ENCODE results near the gene CNTN4.

CNTN4 gene

GRCh38 chr3:3066378-3066777 is 967.7 kb downstream of the CNTN4 start:
- no peak for ATAC-seq (ENCODE audit: insufficient read depth, low read depth)
- Histone ChIP-seq H3K9ac (ENCODE audit: low read depth, low read length) (no peak overlapping the region), H3K4me2 (ENCODE audit: insufficient read depth, low read length) (no peak overlapping the region)

GRCh38 chr3:3066910-3067309 is 968.2 kb downstream of the CNTN4 start:
- Histone ChIP-seq H3K4me1 (ENCODE audit: insufficient read depth, low read length) (no peaks in the 10 kb centered on the region), H3K4me2 (ENCODE audit: insufficient read depth, low read length) (no peak overlapping the region), H3K27ac (ENCODE audit: low read length) (no peak overlapping the region), H3K27me3 (ENCODE audit: insufficient read depth, low read length, poor library complexity) (no peaks in the 10 kb centered on the region), H3K9me3 (ENCODE audit: insufficient read depth, low read length, severe bottlenecking) (no peaks in the 10 kb centered on the region), H3K4me3 (ENCODE audit: low read depth in 1 of 2, low read length in 2 of 2) (no peak overlapping the region), H3K9ac (ENCODE audit: low read depth, low read length) (no peak overlapping the region), H4K20me1 (ENCODE audit: insufficient read depth, low read length) (no peaks in the 10 kb centered on the region), H3K79me2 (ENCODE audit: insufficient read depth, low read length) (no peaks in the 10 kb centered on the region), H3K36me3 (ENCODE audit: insufficient read depth, low read length) (no peaks in the 10 kb centered on the region), H2AFZ (ENCODE audit: low read depth, low read length) (no peak overlapping the region)
- no peak for DNase-seq
- no peak for ATAC-seq (ENCODE audit: insufficient read depth, low read depth)
- TF ChIP-seq CTCF (IDR thresholded peaks at IDR 0.05; ENCODE audit: borderline replicate concordance, extremely low read depth, low read length, poor library complexity, severe bottlenecking), result no peak
- no peak for TF ChIP-seq EZH2 (IDR thresholded peaks at IDR 0.05; ENCODE audit: borderline replicate concordance, low read depth, low read length, severe bottlenecking)

More at GRCh38 chr3:3066378-3066777, 967.7 kb downstream of the CNTN4 start:
- Histone ChIP-seq H3K27me3 (ENCODE audit: insufficient read depth, low read length, poor library complexity) (no peaks in the 10 kb centered on the region), H3K79me2 (ENCODE audit: insufficient read depth, low read length) (no peaks in the 10 kb centered on the region), H3K4me3 (ENCODE audit: low read depth in 1 of 2, low read length in 2 of 2) (no peak overlapping the region), H2AFZ (ENCODE audit: low read depth, low read length) (no peak overlapping the region), H4K20me1 (ENCODE audit: insufficient read depth, low read length) (no peaks in the 10 kb centered on the region), H3K4me1 (ENCODE audit: insufficient read depth, low read length) (no peaks in the 10 kb centered on the region), H3K36me3 (ENCODE audit: insufficient read depth, low read length) (no peaks in the 10 kb centered on the region), H3K9me3 (ENCODE audit: insufficient read depth, low read length, severe bottlenecking) (no peaks in the 10 kb centered on the region), H3K27ac (ENCODE audit: low read length) (no peak overlapping the region)
- no peak for DNase-seq
- no peak for TF ChIP-seq CTCF (IDR thresholded peaks at IDR 0.05; ENCODE audit: borderline replicate concordance, extremely low read depth, low read length, poor library complexity, severe bottlenecking)
- no peak for TF ChIP-seq EZH2 (IDR thresholded peaks at IDR 0.05; ENCODE audit: borderline replicate concordance, low read depth, low read length, severe bottlenecking)

DNA sequence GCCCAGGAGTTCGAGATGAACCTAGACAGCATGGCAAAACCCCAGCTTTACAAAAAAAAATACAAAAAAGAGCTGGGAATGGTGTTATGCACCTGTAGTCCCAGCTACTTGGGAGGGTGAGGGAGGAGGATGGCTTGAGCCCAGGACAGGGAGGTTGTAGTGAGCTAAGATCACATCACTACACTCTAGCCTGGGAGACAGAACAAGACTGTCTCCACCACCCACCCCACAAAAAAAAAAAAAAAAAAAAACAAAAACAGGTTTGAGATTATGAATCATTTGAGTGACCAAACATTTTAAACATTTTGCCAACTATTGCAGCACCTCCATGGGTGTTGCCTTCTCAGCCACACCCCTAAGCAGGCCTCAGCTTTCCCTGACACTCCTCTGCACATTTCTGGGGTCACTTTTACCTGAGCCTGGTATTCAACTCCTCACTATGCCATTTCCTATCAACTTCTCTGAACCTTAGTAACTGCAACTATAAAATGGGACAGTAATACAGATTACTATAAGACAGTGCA is 969.8 kb downstream of the CNTN4 start:
- TF ChIP-seq EZH2 (IDR thresholded peaks at IDR 0.05; ENCODE audit: borderline replicate concordance, low read depth, low read length, severe bottlenecking) (no peak), CTCF (IDR thresholded peaks at IDR 0.05; ENCODE audit: borderline replicate concordance, extremely low read depth, low read length, poor library complexity, severe bottlenecking) (no peak)
- Histone ChIP-seq H4K20me1 (ENCODE audit: insufficient read depth, low read length) (no peaks in the 10 kb centered on the region), H3K4me3 (ENCODE audit: low read depth in 1 of 2, low read length in 2 of 2) (no peak overlapping the region), H3K36me3 (ENCODE audit: insufficient read depth, low read length) (no peaks in the 10 kb centered on the region), H3K4me1 (ENCODE audit: insufficient read depth, low read length) (no peaks in the 10 kb centered on the region), H3K9me3 (ENCODE audit: insufficient read depth, low read length, severe bottlenecking) (no peaks in the 10 kb centered on the region), H3K9ac (ENCODE audit: low read depth, low read length) (no peak overlapping the region), H3K79me2 (ENCODE audit: insufficient read depth, low read length) (no peaks in the 10 kb centered on the region), H3K27ac (ENCODE audit: low read length) (no peak overlapping the region), H3K27me3 (ENCODE audit: insufficient read depth, low read length, poor library complexity) (no peaks in the 10 kb centered on the region), H2AFZ (ENCODE audit: low read depth, low read length) (no peak overlapping the region), H3K4me2 (ENCODE audit: insufficient read depth, low read length) (no peak overlapping the region)
- no peak for DNase-seq
- ATAC-seq (ENCODE audit: insufficient read depth, low read depth), result no peak

DNA sequence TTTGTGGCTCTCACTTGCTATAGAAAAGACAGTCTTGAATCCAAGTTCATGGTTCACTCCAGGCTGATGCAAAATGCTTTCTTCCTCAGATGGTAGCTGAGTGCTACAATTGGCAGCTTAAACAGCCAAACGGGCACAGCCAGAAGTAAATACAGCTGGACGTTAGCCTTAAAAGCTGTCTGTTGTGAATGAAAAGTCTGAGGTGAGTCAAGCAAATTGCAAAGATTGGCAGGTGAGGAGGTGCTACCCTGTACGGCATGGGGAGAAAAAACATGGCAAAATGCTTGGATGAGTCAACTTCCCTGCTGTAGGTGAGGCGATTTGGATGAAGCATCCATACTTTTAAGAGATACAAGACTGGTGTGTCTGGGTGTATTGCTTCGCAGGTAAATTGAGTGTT is 971.1 kb downstream of the CNTN4 start:
- H4K20me1 ChIP-seq (ENCODE audit: insufficient read depth, low read length), result no peaks in the 10 kb centered on the region
- DNase-seq, result no peak
- H3K9ac ChIP-seq (ENCODE audit: low read depth, low read length), result no peak overlapping the region
- no peak for ATAC-seq (ENCODE audit: insufficient read depth, low read depth)
- no peak overlapping the region for H2AFZ ChIP-seq (ENCODE audit: low read depth, low read length)
- H3K4me3 ChIP-seq (ENCODE audit: low read depth in 1 of 2, low read length in 2 of 2), result no peak overlapping the region
- no peaks in the 10 kb centered on the region for H3K79me2 ChIP-seq (ENCODE audit: insufficient read depth, low read length)
- no peak overlapping the region for H3K4me2 ChIP-seq (ENCODE audit: insufficient read depth, low read length)
- no peaks in the 10 kb centered on the region for H3K36me3 ChIP-seq (ENCODE audit: insufficient read depth, low read length)
- no peak overlapping the region for H3K27ac ChIP-seq (ENCODE audit: low read length)
- H3K9me3 ChIP-seq (ENCODE audit: insufficient read depth, low read length, severe bottlenecking), result no peaks in the 10 kb centered on the region
- H3K4me1 ChIP-seq (ENCODE audit: insufficient read depth, low read length), result no peaks in the 10 kb centered on the region
- H3K27me3 ChIP-seq (ENCODE audit: insufficient read depth, low read length, poor library complexity), result no peaks in the 10 kb centered on the region
- TF ChIP-seq CTCF (IDR thresholded peaks at IDR 0.05; ENCODE audit: borderline replicate concordance, extremely low read depth, low read length, poor library complexity, severe bottlenecking) (no peak), EZH2 (IDR thresholded peaks at IDR 0.05; ENCODE audit: borderline replicate concordance, low read depth, low read length, severe bottlenecking) (no peak)

Data from DND-41 (cell line).